ENCODE measurements around the gene SIGLEC9. TPM values are rescaled to one million over a fixed set of nuclear protein-coding genes. Genes with fewer than 3 reads are reported as not detected.

The SIGLEC9 gene
- total RNA-seq, 1 experiment from 2014 or later: not detected

- RAD21 ChIA-PET (ENCODE audit: low non-redundant PET in 1 of 2, low total read pairs in 2 of 2, uncharacterized antibody in 2 of 2, unreplicated experiment in 2 of 2): no interaction called here
- CTCF ChIA-PET: no interaction called here
These were observed 18.8 kb downstream of the SIGLEC9 start for GRCh38 chr19:51143486-51143885.

More at GRCh38 chr19:51143486-51143885, 18.8 kb downstream of the SIGLEC9 start:
- DNase-seq (ENCODE audit: low read depth, low spot score) (no peak), ATAC-seq (no peak)
- Histone ChIP-seq H3K36me3 (ENCODE audit: control insufficient read depth in 1 of 2, insufficient read depth in 2 of 2, low read length in 2 of 2) (no peaks in the 10 kb centered on the region), H2AFZ (ENCODE audit: low read depth, low read length, poor library complexity, severe bottlenecking) (no peak overlapping the region), H3K27me3 (ENCODE audit: insufficient read depth, low read length) (peaks cover 4% of the 10 kb centered on the region; the same call in 1 of the 2 replicates), H3K9me3 (ENCODE audit: control insufficient read depth in 1 of 2, insufficient read depth in 1 of 2, low read depth in 1 of 2, low read length in 2 of 2) (no peaks in the 10 kb centered on the region), H3K4me2 (ENCODE audit: low read length) (no peak overlapping the region), H4K20me1 (ENCODE audit: insufficient read depth) (no peaks in the 10 kb centered on the region), H3K9me2 (ENCODE audit: insufficient read depth) (no peaks in the 10 kb centered on the region), H3K79me2 (ENCODE audit: insufficient read depth, low read length) (no peaks in the 10 kb centered on the region), H3K4me3 (replicated peaks in 1 of 2; ENCODE audit: low read depth in 1 of 2, low read length in 2 of 2) (no peak overlapping the region), H3K9ac (ENCODE audit: low read length) (no peak overlapping the region), H3K4me1 (ENCODE audit: control insufficient read depth in 1 of 2, insufficient read depth in 2 of 2, low read length in 2 of 2) (no peaks in the 10 kb centered on the region), H3K27ac (ENCODE audit: low read depth, low read length) (no peak overlapping the region)
- TF ChIP-seq RAD21 (IDR thresholded peaks at IDR 0.05; ENCODE audit: low read depth): no peak
- TF ChIP-seq SP1 (IDR thresholded peaks at IDR 0.05; ENCODE audit: low read depth): no peak
- TF ChIP-seq FOSL1 (IDR thresholded peaks at IDR 0.05; ENCODE audit: low read depth): no peak
- TF ChIP-seq CEBPB (IDR thresholded peaks at IDR 0.05; ENCODE audit: low read depth): no peak
- no peak for TF ChIP-seq ZBTB33 (IDR thresholded peaks at IDR 0.05; ENCODE audit: extremely low read depth, insufficient replicate concordance, low read length)
- TF ChIP-seq ZNF274 (IDR thresholded peaks at IDR 0.05; ENCODE audit: low read depth, low read length): no peak
- no peak for TF ChIP-seq ZFX (IDR thresholded peaks at IDR 0.05)
- TF ChIP-seq SIN3A (IDR thresholded peaks at IDR 0.05; ENCODE audit: low read depth): no peak
- TF ChIP-seq SRF (IDR thresholded peaks at IDR 0.05; ENCODE audit: low read depth): no peak
- TF ChIP-seq CBX3 (IDR thresholded peaks at IDR 0.05; ENCODE audit: low read depth): no peak
- no peak for TF ChIP-seq EZH2 (IDR thresholded peaks at IDR 0.05)
- no peak for TF ChIP-seq POLR2A (IDR thresholded peaks at IDR 0.05; ENCODE audit: borderline replicate concordance, extremely low read depth, insufficient read depth, insufficient read length)
- no peak for TF ChIP-seq EGR1 (IDR thresholded peaks at IDR 0.05; ENCODE audit: low read depth)
- TF ChIP-seq CTCF (IDR thresholded peaks at IDR 0.05 in 2 of 3, conservative IDR thresholded peaks at IDR 0.05 in 1 of 3; ENCODE audit: borderline replicate concordance in 1 of 3, insufficient read depth in 1 of 3, low read depth in 2 of 3, low read length in 2 of 3): no peak
- TF ChIP-seq TCF7L2 (IDR thresholded peaks at IDR 0.05; ENCODE audit: borderline replicate concordance, extremely low read depth, insufficient read depth, insufficient read length): no peak
- no peak for TF ChIP-seq POLR2AphosphoS5 (IDR thresholded peaks at IDR 0.05; ENCODE audit: low read depth, low read length)
- no peak for TF ChIP-seq JUND (IDR thresholded peaks at IDR 0.05)
- TF ChIP-seq ELF1 (IDR thresholded peaks at IDR 0.05; ENCODE audit: borderline replicate concordance, low read depth): no peak
- no peak for TF ChIP-seq YY1 (IDR thresholded peaks at IDR 0.05; ENCODE audit: extremely low read depth, insufficient replicate concordance, low read depth, low read length)
- intact Hi-C loops (cut with micrococcal nuclease): no loop called here
- POLR2A ChIA-PET: no interaction called here
- BruUV-seq (replicated peaks): no TSS peak

All from HCT116 (cell line).